ENCODE results near the gene CELF3. TPM values are rescaled to one million over a fixed set of nuclear protein-coding genes. Genes with fewer than 3 reads are reported as not detected.
"Not testable (repeated sequence)": the region's sequence is repeated elsewhere in the genome, so short reads cannot be mapped to it uniquely, and the experiment has no call there.

CELF3 gene
- total RNA-seq, 1 donor from 2014 or later: 0.17 TPM

- Histone ChIP-seq H4K20me1 (ENCODE audit: low read depth) (no peaks in the 10 kb centered on the region), H3K9ac (no peak overlapping the region), H3K27ac (no peak overlapping the region), H3K4me1 (no peaks in the 10 kb centered on the region), H2AFZ (replicated peaks) (no peak overlapping the region), H3K4me3 (no peak overlapping the region), H3K4me2 (no peak overlapping the region), H3K79me2 (ENCODE audit: low read depth) (no peaks in the 10 kb centered on the region), H3K36me3 (no peaks in the 10 kb centered on the region), H3K27me3 (no peaks in the 10 kb centered on the region), H3F3A (ENCODE audit: low read depth) (no peaks in the 10 kb centered on the region), H3K9me3 (ENCODE audit: low read depth) (no peaks in the 10 kb centered on the region)
- H3K9me3 Mint-ChIP-seq: peaks cover 21% of the 10 kb centered on the region
- H3K4me1 Mint-ChIP-seq: peaks cover 5% of the 10 kb centered on the region
- H3K27me3 Mint-ChIP-seq (ENCODE audit: insufficient read depth, low read depth): peaks cover 11% of the 10 kb centered on the region
- H3K27ac Mint-ChIP-seq: no peak overlapping the region
- DNase-seq (ENCODE audit: low spot score): no peak
- TF ChIP-seq EZH2phosphoT487 (IDR thresholded peaks at IDR 0.05) (no peak), EZH2 (IDR thresholded peaks at IDR 0.05) (no peak), CTCF (IDR thresholded peaks at IDR 0.05) (no peak)
- H3K36me3 Mint-ChIP-seq: peaks cover 8% of the 10 kb centered on the region
- no peak overlapping the region for H3K4me3 Mint-ChIP-seq
These were observed 20.4 kb upstream of the CELF3 start for GRCh38 chr1:151737026-151737425.

DNA sequence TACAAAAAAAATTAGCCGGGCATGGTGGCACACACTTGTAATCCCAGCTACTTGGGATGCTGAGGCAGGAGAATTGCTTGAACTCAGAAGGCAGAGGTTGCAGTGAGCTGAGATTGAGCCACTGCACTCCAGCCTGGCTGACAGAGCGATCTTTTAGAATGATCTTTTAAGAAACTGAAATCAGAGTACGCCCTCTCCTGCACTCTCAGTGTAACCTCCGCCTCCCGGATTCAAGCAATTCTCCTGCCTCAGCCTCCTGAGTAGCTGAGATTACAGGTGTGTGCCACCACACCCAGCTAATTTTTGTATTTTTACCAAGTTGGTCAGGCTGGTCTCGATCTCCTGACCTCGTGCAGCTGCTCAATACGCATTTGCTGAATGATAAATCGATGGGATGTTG is 17.4 kb upstream of the CELF3 start:
- Mint-ChIP-seq H3K27me3 (ENCODE audit: insufficient read depth, low read depth) (peaks cover 10% of the 10 kb centered on the region), H3K9me3 (peaks cover 20% of the 10 kb centered on the region), H3K4me1 (peaks cover 10% of the 10 kb centered on the region)
- H3K27ac Mint-ChIP-seq; DNase-seq (ENCODE audit: low spot score); H3K36me3 Mint-ChIP-seq; H3K4me3 ChIP-seq; H3K36me3 ChIP-seq; H3K4me1 ChIP-seq; H3K79me2 ChIP-seq (ENCODE audit: low read depth); H3K4me2 ChIP-seq; H3K9me3 ChIP-seq (ENCODE audit: low read depth); H3F3A ChIP-seq (ENCODE audit: low read depth); H4K20me1 ChIP-seq (ENCODE audit: low read depth); H3K9ac ChIP-seq; H2AFZ ChIP-seq (replicated peaks); H3K27me3 ChIP-seq; H3K27ac ChIP-seq; H3K4me3 Mint-ChIP-seq: not testable (repeated sequence)

DNA sequence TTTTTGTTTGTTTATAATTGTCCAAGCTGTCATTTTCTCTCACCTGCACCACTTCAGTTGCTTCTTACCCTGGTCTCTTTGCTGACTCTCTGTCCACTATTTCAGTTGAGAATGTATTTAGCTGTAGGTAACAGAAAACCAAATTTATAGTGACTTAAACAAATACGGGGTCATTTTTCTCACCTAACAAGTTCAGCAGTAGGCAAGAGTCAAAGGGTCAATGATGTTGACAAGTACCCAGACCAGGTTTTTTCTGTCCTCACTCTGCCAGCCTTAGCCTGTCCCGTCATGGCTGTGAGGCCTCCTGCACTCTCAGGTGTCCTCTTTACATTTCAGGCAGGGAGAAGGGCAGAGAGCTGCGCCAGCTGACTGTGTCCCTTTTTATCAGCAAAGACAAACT is 16.5 kb upstream of the CELF3 start:
- no peak for TF ChIP-seq EZH2 (IDR thresholded peaks at IDR 0.05)
- no peak for TF ChIP-seq CTCF (IDR thresholded peaks at IDR 0.05)
- TF ChIP-seq EZH2phosphoT487 (IDR thresholded peaks at IDR 0.05): no peak

DNA sequence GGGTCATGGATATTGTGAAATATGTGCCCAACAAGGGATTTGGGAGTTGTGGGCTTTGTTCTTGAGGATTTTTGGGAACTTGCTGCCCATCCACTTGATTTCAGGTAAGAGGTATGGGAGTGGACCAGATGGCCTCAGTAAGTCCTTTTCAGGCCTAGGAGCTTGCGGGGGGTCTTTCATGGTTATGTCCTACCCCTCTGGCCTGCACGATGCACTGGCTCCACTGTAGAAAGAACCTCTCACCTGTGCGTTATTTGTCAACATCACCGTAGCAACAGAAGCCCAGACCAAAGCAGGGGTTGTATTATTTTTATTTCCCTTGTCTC is 13.3 kb upstream of the CELF3 start:
- no peaks in the 10 kb centered on the region for H3K36me3 ChIP-seq
- no peaks in the 10 kb centered on the region for H3K9me3 ChIP-seq (ENCODE audit: low read depth)
- no peak overlapping the region for H3K4me2 ChIP-seq
- H3K4me1 ChIP-seq: peaks cover 11% of the 10 kb centered on the region
- H3K79me2 ChIP-seq (ENCODE audit: low read depth): no peaks in the 10 kb centered on the region
- no peak overlapping the region for H3K27ac ChIP-seq
- no peak overlapping the region for H3K4me3 ChIP-seq
- H3K4me3 Mint-ChIP-seq: no peak overlapping the region
- peaks cover 16% of the 10 kb centered on the region for H3K27me3 Mint-ChIP-seq (ENCODE audit: insufficient read depth, low read depth)
- no peaks in the 10 kb centered on the region for H3K9me3 Mint-ChIP-seq
- H3K4me1 Mint-ChIP-seq: peaks cover 18% of the 10 kb centered on the region
- no peak overlapping the region for H3K9ac ChIP-seq
- H3K36me3 Mint-ChIP-seq: no peaks in the 10 kb centered on the region
- peaks cover 15% of the 10 kb centered on the region for H3K27me3 ChIP-seq
- no peaks in the 10 kb centered on the region for H4K20me1 ChIP-seq (ENCODE audit: low read depth)
- TF ChIP-seq EZH2 (IDR thresholded peaks at IDR 0.05): no peak
- H3F3A ChIP-seq (ENCODE audit: low read depth): peaks cover 4% of the 10 kb centered on the region
- DNase-seq (ENCODE audit: low spot score): no peak
- no peak overlapping the region for H3K27ac Mint-ChIP-seq
- no peak overlapping the region for H2AFZ ChIP-seq (replicated peaks)

More for the DNA sequence above, 16.5 kb upstream of the CELF3 start:
- H3K4me1 ChIP-seq: peaks cover 7% of the 10 kb centered on the region
- H3K27ac Mint-ChIP-seq: no peak overlapping the region
- H3K4me2 ChIP-seq: no peak overlapping the region
- no peaks in the 10 kb centered on the region for H4K20me1 ChIP-seq (ENCODE audit: low read depth)
- DNase-seq (ENCODE audit: low spot score): no peak
- peaks cover 19% of the 10 kb centered on the region for H3K4me1 Mint-ChIP-seq
- peaks cover 14% of the 10 kb centered on the region for H3K9me3 Mint-ChIP-seq
- no peak overlapping the region for H2AFZ ChIP-seq (replicated peaks)
- H3K27ac ChIP-seq: no peak overlapping the region
- peaks cover 8% of the 10 kb centered on the region for H3K36me3 Mint-ChIP-seq
- H3K27me3 ChIP-seq: peaks cover under 1% of the 10 kb centered on the region
- no peaks in the 10 kb centered on the region for H3K36me3 ChIP-seq
- H3K9ac ChIP-seq: no peak overlapping the region
- H3K79me2 ChIP-seq (ENCODE audit: low read depth): no peaks in the 10 kb centered on the region
- H3F3A ChIP-seq (ENCODE audit: low read depth): peaks cover 4% of the 10 kb centered on the region
- H3K27me3 Mint-ChIP-seq (ENCODE audit: insufficient read depth, low read depth): peaks cover 9% of the 10 kb centered on the region
- H3K4me3 Mint-ChIP-seq: no peak overlapping the region
- H3K4me3 ChIP-seq: no peak overlapping the region
- no peaks in the 10 kb centered on the region for H3K9me3 ChIP-seq (ENCODE audit: low read depth)
